ENCODE results near the gene FSD1. TPM values are rescaled to one million over a fixed set of nuclear protein-coding genes. Genes with fewer than 3 reads are reported as not detected.
A peak's percentile ranks its signal among the peaks of the same experiment; 100 is the strongest.

Gene FSD1
- total and polyA plus RNA-seq, 9 of the 15 experiments (the other 6 are each of a cell fraction or from before 2014, with no cell fraction given), result 0.11 to 1.9 (median 0.94) TPM; not detected in 1

- TF ChIP-seq ZNF184 (CRISPR knock-in tag; IDR thresholded peaks at IDR 0.05), result no peak
- TF ChIP-seq CBX3 (IDR thresholded peaks at IDR 0.05; ENCODE audit: borderline replicate concordance in 1 of 2, low read length in 2 of 2), result no peak
- no peak for TF ChIP-seq PCBP1 (IDR thresholded peaks at IDR 0.05; ENCODE audit: low read depth, low read length, poor library complexity, severe bottlenecking)
- TF ChIP-seq SMARCA4 (IDR thresholded peaks at IDR 0.05), result peak; percentile 38; the same call in 1 of the 2 replicates
- no peak for TF ChIP-seq KAT2B (IDR thresholded peaks at IDR 0.05; ENCODE audit: low read depth, low read length)
- no peak for TF ChIP-seq FOXO4 (CRISPR knock-in tag; IDR thresholded peaks at IDR 0.05)
- peak; percentile 46; the same call in 1 of the 2 replicates for TF ChIP-seq ARID1B (IDR thresholded peaks at IDR 0.05)
- no peak for TF ChIP-seq MEIS2 (IDR thresholded peaks at IDR 0.05; ENCODE audit: partially characterized antibody)
- no peak for TF ChIP-seq SNAPC5 (CRISPR knock-in tag; IDR thresholded peaks at IDR 0.05)
- no peak for TF ChIP-seq TAF15 (IDR thresholded peaks at IDR 0.05; ENCODE audit: low read depth, low read length)
- TF ChIP-seq CHD7 (IDR thresholded peaks at IDR 0.05; ENCODE audit: low read depth, low read length), result no peak
- TF ChIP-seq ZNF212 (CRISPR knock-in tag; IDR thresholded peaks at IDR 0.05), result no peak
- TF ChIP-seq ZNF41 (CRISPR knock-in tag; conservative IDR thresholded peaks at IDR 0.05), result no peak
- peak; percentile 91 for TF ChIP-seq FOSL1 (tag; conservative IDR thresholded peaks at IDR 0.05)
- TF ChIP-seq TCF3 (CRISPR knock-in tag; IDR thresholded peaks at IDR 0.05), result no peak
Measured at GRCh38 chr19:4288091-4288777, 16.2 kb upstream of the FSD1 start (continued).
